ENCODE results near the gene KIF5B.
"Not testable (repeated sequence)": the region's sequence is repeated elsewhere in the genome, so short reads cannot be mapped to it uniquely, and the experiment has no call there.

The KIF5B gene

DNA sequence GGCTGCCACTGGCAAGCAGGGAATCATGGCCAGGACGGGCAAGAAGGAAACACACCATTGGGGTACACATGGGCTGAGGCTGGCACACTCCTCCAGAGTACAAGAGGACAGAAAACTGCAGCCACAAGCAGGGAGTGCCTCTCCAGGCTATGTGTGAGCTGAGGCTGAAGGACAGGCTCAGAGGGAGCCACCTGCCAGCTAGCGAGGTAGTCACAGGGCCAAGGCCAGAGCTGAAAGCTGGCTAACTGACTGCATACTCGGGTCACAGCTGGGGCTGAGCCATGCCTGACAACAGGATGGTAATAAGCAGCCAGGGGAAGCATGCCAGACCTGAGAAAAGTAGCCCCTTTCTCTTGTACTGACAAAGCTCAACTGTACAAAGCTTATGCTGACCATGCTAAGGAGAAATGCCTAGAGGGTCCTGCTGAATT is 52.0 kb downstream of the KIF5B start:
- no peak for DNase-seq

DNA sequence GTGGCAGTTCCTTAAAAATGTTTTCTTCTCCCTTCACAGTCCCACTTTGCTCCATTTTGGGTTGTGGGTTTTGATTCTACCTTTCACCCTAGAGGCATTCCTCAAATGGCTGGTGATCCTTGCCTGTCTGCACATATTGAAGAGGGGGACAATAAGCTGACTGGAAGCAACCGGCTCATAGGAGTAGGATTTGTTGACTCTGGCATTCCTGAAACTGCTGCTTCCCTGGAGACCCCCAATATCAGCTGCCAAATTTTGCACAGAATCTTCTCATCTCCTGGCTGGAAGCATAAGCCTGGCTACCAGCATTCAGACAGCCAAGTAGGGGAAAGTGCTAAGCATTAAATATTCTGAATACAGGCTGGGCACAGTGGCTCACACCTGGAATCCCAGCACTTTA is 53.7 kb downstream of the KIF5B start:
- no peak for DNase-seq

DNA sequence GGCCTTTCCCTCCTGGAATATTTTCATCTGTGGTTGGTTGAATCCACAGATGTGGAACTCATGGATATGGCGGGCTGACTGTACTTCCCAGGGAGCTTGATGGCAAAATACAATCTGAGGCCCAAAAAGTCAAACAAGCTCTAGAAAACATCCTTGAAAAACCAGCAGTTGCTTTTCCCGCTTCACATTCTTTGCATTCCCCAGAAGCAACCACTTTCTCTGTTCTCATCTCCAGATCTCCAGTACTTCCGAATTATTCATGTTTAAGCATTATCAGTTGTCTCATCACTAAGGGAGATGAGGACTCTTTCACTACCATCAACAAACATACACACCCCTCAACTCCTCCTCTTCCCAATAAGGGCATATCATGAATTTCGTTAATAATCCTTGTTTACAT is 55.3 kb downstream of the KIF5B start:
- no peak for DNase-seq

DNA sequence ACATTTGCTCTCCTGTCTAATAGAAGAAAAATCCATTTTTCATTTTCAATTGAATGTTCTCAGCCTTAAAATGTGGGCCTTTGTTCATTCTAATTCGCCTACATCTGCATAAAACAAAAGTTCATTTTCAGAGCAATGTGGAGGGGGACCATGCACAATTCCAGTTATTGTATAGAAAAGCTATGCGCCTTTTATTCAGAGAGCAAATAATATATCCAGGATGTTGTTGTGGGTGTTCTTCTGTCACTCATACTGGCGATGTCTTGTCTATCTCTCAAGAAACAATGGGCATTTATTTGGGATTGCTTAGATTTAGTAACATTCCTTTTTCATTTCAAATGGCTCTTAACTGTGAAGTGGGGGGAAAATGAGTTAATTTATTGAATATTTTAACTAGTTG is 56.4 kb downstream of the KIF5B start:
- DNase-seq, result no peak

DNA sequence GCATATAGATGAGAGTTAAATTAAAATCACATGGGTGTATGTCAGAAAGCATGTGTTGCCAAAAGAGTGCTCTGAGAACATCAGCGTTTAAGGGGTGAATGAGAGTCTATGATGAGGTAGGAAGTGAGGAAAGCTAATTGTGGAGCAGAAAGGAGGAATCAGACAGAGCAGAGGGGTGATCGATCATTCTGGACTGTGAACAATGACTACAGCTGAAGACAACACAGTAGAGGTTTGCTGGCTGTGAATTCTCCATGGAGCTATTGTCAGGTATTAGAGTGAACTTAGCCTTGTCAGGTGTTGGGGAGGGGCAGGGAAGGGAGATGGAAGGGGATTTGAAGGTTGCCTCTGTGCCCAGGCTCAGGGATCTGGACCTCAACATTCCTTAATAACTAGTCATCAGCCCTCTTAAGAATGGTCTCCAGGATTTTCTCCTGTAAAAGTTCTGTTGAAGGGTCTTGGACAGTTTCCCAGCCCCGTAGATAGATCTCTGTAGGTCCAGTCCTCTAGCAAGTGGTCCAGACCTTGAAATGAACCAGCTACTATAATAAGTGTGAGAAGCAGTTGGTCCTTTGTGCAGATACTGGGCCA is 57.1 kb downstream of the KIF5B start:
- no peak for DNase-seq

DNA sequence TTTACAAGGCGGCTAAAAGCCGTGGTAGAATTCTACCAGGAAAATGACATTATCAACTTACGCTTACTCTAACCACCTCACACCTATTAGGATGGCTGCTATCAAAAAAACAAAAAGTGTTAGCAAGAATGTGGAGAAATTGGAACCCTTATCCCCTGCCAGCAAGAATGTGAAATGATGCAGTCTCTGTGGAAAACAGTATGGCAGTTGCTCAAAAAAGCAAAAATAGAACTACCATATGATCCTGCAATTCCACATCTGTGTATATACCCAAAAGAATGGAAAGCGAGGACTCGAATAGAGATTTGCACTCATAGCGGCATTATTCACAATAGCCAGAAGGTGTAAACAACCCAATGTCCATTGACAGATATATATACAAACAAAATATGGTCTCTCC is 61.3 kb downstream of the KIF5B start:
- DNase-seq, result no peak

DNA sequence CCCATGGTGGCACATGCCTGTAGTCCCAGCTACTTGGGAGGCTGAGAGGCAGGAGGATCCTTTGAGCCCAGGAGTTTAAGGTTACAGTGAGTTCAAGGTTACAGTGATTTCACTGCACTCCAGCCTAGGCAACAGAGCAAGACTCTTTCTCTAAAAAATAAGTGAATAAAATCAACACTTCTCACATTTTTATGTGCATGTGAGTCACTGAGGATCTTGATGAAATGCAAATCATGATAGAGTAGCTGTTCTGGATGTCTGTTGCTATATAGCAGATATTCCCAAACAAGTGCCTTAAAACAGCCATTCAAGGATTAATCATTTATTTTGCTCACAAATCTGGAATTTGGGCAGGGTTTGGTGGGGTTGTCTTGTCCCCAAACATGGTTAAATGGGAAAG is 65.3 kb downstream of the KIF5B start:
- no peak for DNase-seq

DNA sequence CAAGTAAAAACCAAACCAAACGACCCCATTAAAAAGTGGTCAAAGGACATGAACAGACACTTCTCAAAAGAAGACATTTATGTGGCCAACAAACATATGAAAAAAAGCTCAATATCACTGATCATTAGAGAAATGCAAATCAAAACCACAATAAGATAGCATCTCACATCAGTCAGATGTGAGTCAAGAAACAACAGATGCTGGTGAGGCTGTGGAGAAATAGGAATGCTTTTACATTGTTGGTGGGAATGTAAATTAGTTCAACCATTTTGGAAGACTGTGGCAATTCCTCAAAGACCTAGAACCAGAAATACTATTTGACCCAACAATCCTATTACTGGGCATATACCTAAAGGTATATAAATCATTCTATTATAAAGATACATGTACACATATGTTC is 68.4 kb downstream of the KIF5B start:
- DNase-seq, result not testable (repeated sequence)

DNA sequence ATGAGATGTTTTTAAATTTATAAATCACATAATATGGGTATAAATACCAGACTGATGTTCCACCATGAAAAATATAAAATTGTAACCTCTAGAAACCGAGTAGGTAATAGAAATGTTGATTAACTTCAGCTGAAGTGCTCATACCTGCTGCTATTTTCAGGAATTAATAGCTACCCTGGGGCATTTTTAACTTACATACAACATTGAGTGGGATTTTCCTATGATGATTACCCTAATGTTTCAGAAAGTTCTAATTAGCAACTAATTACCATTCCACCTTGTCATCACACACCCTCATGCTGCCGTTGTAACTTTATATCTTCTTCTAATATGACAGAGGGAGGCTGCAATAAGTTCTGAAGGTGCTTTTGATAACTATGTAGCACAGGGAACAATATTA is 74.1 kb downstream of the KIF5B start:
- no peak for DNase-seq

DNA sequence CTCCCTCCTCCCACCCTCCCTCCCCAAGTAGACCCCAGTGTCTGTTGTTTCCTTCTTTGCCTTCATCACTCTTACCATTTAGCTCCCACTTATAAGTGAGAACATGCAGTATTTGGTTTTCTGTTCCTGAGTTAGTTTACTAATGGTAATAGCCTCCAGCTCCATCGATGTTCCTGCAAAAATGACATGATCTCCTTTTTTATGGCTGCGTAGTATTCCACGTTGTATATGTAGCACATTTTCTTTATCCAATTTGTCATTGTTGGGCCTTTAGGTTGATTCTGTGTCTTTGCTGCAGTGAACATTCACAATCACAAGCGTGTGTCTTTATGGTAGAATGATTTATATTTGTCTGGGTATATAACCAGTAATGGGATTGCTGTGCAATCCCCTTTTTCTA is 75.8 kb downstream of the KIF5B start:
- no peak for DNase-seq

DNA sequence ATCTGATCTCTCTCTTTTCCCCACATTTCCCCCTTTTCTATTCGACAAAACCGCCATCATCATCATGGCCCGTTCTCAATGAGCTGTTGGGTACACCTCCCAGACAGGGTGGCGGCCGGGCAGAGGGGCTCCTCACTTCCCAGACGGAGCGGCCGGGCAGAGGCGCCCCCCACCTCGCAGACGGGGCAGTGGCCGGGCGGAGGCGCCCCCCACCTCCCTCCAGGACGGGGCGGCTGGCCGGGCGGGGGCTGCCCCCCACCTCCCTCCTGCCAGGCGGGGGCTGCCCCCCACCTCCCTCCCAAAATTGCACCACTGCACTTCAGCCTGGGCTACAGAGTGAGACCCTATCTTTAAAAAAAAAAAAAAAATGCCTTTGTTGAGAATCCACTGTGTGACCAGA is 77.2 kb downstream of the KIF5B start:
- DNase-seq, result not testable (repeated sequence)

DNA sequence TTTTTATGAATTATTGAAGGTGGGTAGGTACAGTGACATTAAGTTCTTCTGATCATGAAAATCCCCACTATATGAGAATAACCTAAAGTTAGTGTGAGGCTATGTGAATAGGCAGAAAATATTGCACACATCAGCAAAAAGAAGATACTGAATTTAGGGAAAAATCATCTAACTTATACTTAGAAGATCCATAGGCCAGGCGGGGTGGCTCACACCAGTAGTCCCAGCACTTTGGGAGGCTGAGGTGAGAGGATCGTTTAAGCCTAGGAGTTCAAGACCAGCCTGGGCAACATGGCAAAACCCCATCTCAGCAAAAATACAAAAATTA is 78.1 kb downstream of the KIF5B start:
- no peak for DNase-seq

DNA sequence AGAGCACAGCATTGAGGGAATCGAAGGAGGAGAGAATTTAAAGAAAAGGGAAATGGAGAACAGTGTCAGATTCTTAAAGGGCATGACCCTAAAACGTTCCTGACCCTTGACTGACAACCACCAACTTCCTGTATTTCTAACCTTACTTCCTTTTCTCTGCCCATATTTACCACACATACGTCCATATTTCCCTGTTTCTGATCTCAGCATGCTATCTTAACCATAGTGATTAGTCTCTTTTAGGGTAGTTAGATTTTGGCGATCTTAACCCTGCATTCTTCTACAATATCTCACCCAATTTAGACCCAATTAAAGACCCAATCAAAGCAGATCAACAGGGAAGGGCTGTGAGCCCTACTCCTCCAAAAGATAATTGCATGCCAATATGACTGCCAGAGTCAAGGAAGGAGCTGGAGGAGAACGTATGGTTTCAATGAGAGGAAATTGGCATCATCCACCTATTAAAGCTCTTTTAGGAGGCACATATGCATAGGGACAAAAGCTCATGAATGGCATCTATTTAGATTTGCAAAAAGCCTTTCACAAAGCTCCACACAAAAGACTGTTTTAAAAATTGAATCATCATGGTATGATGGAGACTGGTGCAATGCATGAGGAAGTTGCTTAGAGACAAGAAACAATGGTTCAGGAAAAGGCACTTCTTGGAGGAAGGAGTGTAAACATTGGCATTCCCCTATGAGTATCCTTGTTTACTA is 78.6 kb downstream of the KIF5B start:
- DNase-seq, result peak; percentile 9

DNA sequence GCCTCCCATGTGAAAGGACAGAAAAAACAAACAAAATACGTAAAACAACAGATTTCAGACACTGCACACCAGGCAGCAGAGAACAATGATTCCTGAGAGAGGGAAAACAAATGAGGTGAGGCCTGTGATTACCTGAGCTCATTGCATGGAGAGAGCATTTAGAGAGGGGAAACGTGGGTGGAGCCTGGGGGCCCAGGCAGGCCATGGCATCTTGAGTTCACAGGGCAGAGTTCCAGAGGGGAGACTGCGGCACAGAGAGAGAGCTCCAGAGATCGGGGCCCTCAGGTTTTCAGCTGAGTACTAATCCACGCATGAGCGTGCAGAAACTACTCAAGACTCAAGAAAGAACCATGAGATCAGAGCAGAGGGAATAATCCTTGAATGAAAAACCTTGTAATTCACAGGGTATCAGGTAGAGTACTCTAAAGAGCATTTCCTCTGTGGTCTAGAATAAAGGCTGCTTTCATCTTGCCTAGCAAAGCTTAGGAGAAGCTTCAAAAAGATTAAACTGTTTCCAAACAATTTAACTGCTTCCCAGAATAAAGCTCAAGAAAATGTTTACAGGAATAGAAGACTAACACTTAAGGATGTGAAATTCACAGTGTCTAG is 81.0 kb downstream of the KIF5B start:
- DNase-seq, result no peak

DNA sequence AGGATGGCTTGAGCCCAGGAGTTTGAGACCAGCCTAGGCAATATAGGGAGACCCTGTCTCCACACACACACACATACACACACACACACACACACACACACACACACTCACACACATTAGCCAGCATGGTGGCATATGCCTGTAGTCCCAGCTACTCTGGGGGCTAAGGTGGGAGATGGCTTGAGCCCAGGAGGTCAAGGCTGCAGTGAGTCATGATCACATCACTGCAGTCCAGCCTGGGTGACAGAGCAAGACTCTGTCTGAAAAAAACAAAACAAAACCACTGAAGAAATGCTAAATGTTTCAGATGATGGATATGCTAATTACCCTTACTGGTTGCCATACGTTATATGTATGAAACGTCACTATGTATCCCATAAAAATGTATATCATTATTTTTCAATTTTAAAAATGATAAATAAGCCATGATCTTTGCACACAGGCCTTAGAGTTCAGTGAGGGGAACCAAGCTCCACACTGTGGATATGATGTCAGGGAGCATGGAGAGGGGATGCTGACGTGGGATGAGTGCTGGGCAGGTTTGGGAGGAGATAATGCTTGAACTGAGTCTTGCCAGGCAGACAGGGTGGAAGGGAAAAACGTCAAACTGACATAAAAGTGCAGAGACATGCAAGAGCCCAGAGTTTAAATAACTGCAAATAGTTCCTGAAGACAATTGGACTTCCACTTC is 81.6 kb downstream of the KIF5B start:
- DNase-seq, result no peak

DNA sequence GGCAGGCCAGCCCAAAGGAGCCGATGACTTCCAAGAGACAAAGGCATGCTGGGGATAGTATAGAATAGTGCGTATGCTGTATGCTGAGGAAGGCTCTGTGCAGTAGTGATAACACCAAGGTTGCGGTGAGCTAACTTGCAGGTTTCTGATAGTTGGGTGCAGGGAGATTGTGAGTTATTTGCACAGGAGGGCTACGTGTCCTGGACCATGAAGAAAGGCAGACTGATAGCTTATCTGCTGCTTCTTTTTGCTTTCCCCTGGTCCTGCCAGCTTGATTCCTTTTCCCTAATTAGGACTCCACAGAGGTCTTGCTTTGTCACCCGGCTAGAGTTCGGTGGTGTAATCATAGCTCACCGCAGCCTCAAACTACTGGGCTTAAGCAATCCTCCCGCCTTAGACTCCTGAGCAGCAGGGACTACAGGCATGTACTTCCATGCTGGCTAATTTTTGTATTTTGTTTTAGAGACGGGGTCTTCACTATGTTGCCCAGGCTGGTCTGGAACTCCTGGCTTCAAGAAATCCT is 83.6 kb downstream of the KIF5B start:
- DNase-seq, result no peak

DNA sequence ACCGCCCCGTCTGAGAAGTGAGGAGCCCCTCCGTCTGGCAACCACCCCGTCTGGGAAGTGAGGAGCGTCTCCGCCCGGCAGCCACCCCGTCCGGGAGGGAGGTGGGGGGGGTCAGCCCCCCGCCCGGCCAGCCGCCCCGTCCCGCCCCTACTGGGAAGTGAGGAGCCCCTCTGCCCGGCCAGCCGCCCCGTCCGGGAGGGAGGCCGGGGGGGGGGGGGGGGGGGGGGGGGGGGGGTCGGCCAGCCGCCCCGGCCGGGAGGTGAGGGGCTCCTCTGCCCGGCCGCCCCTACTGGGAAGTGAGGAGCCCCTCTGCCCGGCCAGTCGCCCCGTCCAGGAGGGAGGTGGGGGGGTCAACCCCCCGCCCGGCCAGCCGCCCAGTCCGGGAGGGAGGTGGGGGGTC is 86.4 kb downstream of the KIF5B start:
- DNase-seq, result not testable (repeated sequence)

DNA sequence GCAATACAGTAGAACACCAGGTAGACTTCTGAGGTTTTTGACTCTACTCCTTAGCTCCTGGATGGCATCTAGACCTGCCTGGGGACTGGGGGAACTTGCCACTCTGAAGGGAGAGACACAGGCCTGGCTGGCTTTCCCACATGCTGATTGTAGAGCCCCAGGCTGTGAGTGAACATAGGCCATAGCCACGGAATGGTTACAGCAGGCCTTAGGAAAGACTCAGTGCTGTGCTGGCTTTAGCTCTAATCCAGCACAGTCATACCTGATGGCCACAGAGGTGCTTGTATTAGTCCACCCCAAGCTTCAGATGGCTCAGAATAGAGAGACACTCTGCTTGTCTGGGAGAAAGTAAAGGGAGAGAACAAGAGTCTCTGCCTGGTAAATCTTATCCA is 92.6 kb downstream of the KIF5B start:
- DNase-seq, result no peak

DNA sequence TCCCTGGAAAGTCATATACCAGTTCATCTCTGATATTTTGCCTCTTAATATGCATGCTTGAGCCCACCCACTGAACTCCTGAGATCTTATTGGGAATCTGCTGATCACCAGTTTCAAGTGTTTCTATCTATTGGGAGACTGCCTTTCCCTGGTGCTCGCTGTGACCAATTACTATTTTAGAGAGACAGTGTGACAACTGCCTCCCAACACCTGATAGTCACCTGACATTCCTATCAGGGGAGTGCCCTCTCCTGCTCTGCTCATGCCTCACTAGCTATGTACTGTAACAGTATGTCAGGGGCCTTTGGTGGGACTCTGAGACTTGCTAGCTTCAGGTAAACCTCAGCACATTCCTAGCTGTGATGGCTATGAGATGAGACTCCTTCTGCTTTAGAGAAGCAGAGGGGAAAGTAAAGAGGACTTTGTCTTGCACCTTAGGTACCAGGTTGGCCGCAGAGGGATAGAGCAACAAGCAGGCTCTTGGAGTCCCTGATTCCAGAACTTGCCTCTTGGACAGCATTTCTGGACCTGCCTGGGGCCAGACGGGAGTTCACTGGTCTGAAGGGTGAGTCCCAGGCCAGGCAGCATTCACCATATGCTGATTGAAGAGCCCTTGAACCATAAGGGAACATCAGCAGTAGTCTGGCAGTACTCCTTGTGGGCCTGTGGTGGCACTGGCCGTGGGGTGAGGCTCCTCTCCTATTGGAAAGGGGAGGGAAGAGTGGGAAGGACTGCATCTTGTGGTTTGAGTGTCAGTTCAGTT is 93.2 kb downstream of the KIF5B start:
- no peak for DNase-seq

DNA sequence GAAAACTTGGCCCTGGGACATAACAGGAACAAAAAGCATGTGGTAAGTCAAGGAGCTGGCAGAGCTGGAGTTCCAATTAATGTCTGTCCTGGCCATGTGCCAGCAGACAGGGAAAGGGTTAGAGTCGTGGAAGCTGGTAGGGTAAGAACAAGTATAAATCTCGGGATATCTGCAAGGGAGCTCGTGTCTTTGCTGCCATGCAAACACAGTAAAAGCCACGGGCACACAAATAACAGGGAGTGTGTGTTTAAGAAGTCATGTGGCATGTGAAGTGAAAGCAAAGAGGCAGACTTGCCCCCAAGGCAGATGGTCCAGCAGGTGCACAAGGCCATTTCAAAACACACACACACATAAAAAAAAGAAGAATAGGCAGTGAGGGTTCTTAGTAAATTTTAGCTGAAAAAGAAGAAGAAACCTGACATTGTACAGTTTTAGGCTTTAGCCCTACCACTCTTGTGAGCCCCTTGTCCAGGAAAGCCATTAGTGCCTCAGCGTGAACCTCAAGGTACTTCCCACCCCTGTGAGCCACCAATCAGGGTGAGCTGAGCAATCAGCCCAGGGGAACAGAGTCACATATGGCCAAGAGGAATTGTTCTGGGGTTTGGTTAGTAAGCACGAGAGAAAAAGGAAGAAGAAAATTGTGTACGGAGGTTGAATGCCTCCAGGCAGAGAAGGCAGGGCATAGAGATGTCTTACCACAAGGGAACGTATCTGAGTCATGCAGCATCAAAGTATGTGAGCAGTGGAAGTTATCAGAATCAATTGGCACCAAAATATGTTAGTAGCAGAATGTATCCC is 94.7 kb downstream of the KIF5B start:
- no peak for DNase-seq

DNA sequence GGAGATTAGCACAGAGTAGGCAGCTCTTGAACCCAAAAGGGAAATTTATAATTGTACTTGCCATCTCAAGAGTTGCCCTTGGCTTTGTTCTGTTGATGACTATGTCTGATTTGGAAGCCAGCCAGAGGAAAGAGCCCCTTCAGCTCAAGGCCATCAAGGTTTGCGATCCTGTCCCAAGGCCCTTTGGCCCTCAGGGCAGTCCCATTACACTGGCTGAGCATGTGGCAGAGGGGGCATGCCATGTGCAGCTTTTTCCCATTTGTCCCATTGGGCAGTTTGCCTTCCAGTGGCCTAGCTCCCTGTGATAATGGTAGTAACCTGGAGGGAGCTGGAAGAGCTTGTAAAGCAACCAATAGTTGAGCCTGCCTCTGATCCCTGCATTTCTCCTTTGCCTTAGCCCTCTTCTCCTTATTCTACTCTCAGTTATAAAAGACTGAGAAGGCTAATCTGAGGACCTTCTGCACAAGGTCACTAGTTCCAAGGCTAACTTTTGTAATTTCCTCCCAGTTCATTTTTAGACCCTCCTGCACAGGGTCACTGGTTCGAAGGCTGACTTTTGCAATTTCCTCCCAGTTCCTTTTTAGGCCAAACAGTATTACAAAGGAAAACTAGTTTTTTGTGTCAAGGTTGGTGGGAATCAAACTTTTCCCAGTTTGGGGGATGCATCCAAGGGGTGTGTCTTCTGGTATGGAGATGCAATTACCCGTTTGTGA is 96.6 kb downstream of the KIF5B start:
- no peak for DNase-seq
